Cardiac fibroblast (primary cell): ENCODE measurements around the gene ZNFX1.

ENCODE experiments used
- DNase-seq, 2 donors: peaks; one replicate each; pipeline versions ENCODE4 v3.0.0 to v3.0.0-alpha.2; 2010; ENCODE audit warnings: low read depth in 2 of 2
- H3K4me3 ChIP-seq, 2 donors: replicated peaks in 1 of 2; 1 replicate in 1 of 2; 2 replicates in 1 of 2; pipeline ENCODE4 v1.5.1; 2011; ENCODE audit warnings: low read depth in 2 of 2, low read length in 2 of 2, mild to moderate bottlenecking in 2 of 2, moderate library complexity in 1 of 2
- CTCF ChIP-seq: IDR thresholded peaks from one replicate; pipeline ENCODE4 v1.5.1; 2011; ENCODE audit warnings: low read depth, mild to moderate bottlenecking, low read length, inconsistent platforms

The ZNFX1 gene

GRCh38 chr20:49293122-49293521 is 15.3 kb upstream of the ZNFX1 start:
- DNase-seq = no peak
- no peak for TF ChIP-seq CTCF
- H3K4me3 ChIP-seq = no peak overlapping the region

GRCh38 chr20:49292010-49292409 is 14.2 kb upstream of the ZNFX1 start:
- H3K4me3 ChIP-seq = no peak overlapping the region
- no peak for DNase-seq
- no peak for TF ChIP-seq CTCF

GRCh38 chr20:49291200-49291599 is 13.3 kb upstream of the ZNFX1 start:
- no peak overlapping the region for H3K4me3 ChIP-seq
- DNase-seq = no peak
- no peak for TF ChIP-seq CTCF

DNA sequence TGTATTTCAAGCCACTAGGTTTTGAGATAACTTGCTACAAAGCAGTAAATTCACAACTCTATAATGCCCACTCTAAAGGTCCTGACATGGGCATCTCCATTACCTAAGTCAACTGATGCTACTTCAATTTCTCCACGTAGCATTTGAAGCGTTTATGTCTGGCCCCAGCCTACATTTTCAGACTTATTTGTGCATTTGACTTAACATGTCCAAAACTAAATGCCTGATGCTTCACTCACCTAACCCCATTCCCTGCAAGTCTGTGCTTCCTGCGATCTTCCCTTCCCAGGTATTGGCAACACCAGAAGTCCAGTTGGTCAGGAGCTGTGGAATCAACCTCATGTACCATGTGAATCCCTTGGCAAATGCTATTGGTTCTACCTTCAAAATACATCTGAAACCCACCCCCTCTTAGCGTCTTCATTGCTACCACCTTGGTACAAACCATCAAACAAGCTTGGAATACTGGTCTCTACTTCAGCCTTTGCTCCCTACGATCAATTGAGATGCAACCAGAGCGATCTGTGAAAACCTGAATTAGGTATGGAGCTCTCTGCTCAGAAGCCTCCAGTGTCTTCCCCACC is 12.8 kb upstream of the ZNFX1 start:
- TF ChIP-seq CTCF = no peak
- no peak overlapping the region for H3K4me3 ChIP-seq
- no peak for DNase-seq

GRCh38 chr20:49288784-49289696 is 11.2 kb upstream of the ZNFX1 start:
- H3K4me3 ChIP-seq = no peak overlapping the region
- no peak for DNase-seq
- no peak for TF ChIP-seq CTCF

- no peak overlapping the region for H3K4me3 ChIP-seq
- no peak for DNase-seq
These were observed 10.4 kb upstream of the ZNFX1 start for GRCh38 chr20:49288250-49288751.

More at GRCh38 chr20:49288250-49288751, 10.4 kb upstream of the ZNFX1 start:
- TF ChIP-seq CTCF = no peak
